ENCODE measurements around the gene SLC12A2.

GRCh38 chr5:128172102-128172501 lies 88.5 kb downstream of the SLC12A2 start:
- no peak for TF ChIP-seq CTCF (conservative IDR thresholded peaks at IDR 0.05; ENCODE audit: low read depth in 2 of 2)
- TF ChIP-seq EZH2 (IDR thresholded peaks at IDR 0.05; ENCODE audit: low read depth, unreplicated experiment) = no peak
- TF ChIP-seq NANOG (IDR thresholded peaks at IDR 0.05; ENCODE audit: borderline replicate concordance) = no peak

Measured in GM23338 (cell line).